Upper lobe of right lung (tissue), 1 donor: ENCODE data around the gene SKOR2. TPM values are rescaled to one million over a fixed set of nuclear protein-coding genes. Genes with fewer than 3 reads are reported as not detected.

Experiments
- ATAC-seq: fragments of 200-7000 bp; cut with Tn5 transposase; one replicate; pipeline ENCODE4 v1.9.1; 2020; ENCODE audit warnings: mild to moderate bottlenecking, moderate library complexity
- DNase-seq: peaks from one replicate; pipeline ENCODE4 v3.0.0-alpha.2; 2020
- H3K27ac ChIP-seq: fragments of 200-600 bp; one replicate; pipeline ENCODE4 v1.8.0; 2022
- H3K27me3 ChIP-seq: fragments of 200-600 bp; one replicate; pipeline ENCODE4 v1.8.0; 2022; ENCODE audit warnings: mild to moderate bottlenecking
- H3K36me3 ChIP-seq: fragments of 200-600 bp; one replicate; pipeline ENCODE4 v1.8.0; 2022
- H3K4me1 ChIP-seq: fragments of 200-600 bp; one replicate; pipeline ENCODE4 v1.8.0; 2022
- H3K4me3 ChIP-seq: fragments of 200-600 bp; one replicate; pipeline ENCODE4 v1.8.0; 2022; ENCODE audit warnings: mild to moderate bottlenecking
- H3K9me3 ChIP-seq: fragments of 200-600 bp; one replicate; pipeline ENCODE4 v1.8.0; 2022
- intact Hi-C: fragments of 100-400 bp; cut with DNase I; formaldehyde crosslinking; loops from one replicate; pipeline ENCODE4 v1.11.0; 2022
- total RNA-seq: library from RNA; stranded (reverse); fragmentation: NEBNext Ultra II Directional; extraction: Animal tissue kit (Norgen Biotek cat#: 25700); gene quantifications from one replicate; pipeline ENCODE4 v1.2.1, GENCODE V29; 2021
- TF ChIP-seq, protein P1 (sequence below): fragments of 200-600 bp; IDR thresholded peaks from one replicate; pipeline ENCODE4 v1.8.0; 2022; ENCODE audit warnings: antibody characterized with exemption
- donor health status: DM: no; HTN: yes; CAD: no; lungs with severe emphysema.

Gene SKOR2
- total RNA-seq, 1 donor from 2014 or later, result not detected

DNA sequence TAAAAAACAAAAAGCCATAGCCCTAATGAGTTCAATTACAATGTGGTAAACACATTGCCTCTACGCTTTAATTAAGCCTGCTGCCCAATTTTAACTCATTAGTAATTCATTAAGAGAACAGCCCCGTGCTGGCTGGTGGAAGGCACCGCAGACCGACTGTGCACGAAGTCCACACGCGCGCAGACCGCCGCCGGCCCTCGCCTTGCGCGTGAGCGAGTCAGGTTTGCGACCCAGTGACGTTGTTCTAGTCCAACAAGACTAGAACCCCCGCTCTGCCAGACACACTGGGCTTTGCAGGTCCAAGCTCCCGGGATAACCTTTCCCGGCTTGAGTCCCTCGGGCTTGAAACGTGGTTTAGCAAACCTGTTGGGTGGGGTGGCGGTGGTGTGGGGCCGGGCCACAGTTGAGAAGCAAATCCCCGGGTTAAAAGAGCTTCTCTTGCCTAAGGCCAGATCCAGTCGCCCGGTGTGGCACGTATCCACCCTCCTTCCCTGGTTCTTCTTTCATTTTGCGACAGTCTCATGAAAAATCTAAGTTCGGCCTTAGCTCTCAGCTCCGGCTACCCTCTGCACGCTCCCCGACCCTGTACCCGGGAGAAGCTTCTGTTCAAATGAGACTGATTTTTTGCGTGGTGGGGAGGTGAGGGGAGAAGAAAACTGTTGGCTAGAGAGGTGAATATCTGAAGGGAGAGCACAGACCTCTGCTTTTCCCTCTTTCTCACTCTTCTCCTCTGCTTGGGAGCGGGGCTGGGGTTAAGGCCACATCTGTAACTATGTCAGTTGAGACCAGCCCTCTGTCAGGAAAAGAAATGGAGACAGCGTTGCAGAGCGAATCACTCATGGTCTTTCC is 11.1 kb upstream of the SKOR2 start:
- DNase-seq (no peak), ATAC-seq (no peak)
- no peaks in the 10 kb centered on the region for H3K9me3 ChIP-seq
- H3K36me3 ChIP-seq, result no peaks in the 10 kb centered on the region
- peaks cover 88% of the 10 kb centered on the region for H3K27me3 ChIP-seq
- H3K4me1 ChIP-seq, result no peaks in the 10 kb centered on the region
- TF ChIP-seq, protein P1, sequence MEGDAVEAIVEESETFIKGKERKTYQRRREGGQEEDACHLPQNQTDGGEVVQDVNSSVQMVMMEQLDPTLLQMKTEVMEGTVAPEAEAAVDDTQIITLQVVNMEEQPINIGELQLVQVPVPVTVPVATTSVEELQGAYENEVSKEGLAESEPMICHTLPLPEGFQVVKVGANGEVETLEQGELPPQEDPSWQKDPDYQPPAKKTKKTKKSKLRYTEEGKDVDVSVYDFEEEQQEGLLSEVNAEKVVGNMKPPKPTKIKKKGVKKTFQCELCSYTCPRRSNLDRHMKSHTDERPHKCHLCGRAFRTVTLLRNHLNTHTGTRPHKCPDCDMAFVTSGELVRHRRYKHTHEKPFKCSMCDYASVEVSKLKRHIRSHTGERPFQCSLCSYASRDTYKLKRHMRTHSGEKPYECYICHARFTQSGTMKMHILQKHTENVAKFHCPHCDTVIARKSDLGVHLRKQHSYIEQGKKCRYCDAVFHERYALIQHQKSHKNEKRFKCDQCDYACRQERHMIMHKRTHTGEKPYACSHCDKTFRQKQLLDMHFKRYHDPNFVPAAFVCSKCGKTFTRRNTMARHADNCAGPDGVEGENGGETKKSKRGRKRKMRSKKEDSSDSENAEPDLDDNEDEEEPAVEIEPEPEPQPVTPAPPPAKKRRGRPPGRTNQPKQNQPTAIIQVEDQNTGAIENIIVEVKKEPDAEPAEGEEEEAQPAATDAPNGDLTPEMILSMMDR, result no peak
- no peak overlapping the region for H3K27ac ChIP-seq
- intact Hi-C loops, result no loop called here
- no peak overlapping the region for H3K4me3 ChIP-seq

DNA sequence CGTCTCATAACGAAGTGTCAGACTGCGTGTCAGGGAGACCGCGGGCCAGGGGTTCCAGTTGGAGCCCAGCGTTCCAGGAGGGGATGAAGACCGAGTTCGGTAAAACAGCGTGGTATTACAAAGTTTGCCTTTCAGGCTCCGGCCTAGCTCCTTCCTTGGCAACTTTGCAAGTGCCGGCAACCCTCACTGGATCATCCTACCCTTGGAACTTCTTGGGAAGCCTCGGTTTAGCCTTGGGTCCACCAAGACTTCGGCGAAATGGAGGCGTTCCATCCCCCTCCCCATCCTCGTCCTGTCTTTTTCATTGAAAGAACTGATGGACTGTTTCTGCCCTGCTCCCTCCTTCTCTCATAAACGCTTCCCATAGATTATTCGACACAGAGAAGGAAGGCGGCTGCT is 10.4 kb upstream of the SKOR2 start:
- Histone ChIP-seq H3K27ac (no peak overlapping the region), H3K36me3 (no peaks in the 10 kb centered on the region), H3K9me3 (no peaks in the 10 kb centered on the region), H3K4me1 (no peaks in the 10 kb centered on the region), H3K4me3 (no peak overlapping the region), H3K27me3 (peaks cover 90% of the 10 kb centered on the region)
- TF ChIP-seq, protein P1, result no peak
- no peak for ATAC-seq
- no peak for DNase-seq
- intact Hi-C loops, result no loop called here

DNA sequence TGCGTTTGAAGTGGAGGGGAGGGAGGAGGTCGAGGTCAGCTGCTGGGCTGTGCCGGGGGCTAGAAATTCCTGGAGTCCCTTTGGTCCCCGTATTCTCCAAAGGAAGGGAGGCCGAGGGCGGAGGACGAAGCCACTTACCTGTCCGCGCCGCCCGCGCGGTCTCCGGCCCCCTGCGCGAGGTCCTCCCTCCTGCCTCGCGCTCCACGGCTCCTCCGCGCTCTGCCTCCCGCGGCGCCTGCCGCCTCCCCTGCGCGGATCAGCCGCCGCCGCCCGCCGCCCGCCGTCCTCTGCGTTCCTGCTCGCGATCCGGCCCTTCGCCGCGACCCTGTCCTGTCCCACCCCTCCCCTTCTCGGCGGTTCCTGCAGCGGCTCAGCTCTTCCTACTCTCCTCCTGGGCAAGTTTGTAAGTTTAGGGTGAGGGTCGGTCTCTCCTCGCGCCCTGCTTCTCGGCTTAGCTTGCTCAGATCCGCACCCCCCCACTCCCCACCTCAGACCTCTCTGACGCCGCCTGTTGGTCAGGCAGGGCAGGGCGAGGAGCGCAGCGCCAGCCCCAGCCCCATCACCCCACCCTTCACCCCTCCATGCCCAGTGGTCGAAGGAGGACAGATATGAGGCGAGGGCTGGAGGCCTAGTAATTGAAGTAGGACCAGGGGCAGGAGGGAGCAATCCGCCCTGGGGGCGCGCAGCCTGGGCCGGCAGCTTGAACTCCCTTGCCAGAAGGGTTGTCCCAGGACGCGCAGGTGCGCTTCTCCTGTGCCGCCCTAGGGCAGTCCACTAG is 9.7 kb upstream of the SKOR2 start:
- Histone ChIP-seq H3K27ac (no peak overlapping the region), H3K27me3 (peaks cover 92% of the 10 kb centered on the region), H3K4me3 (no peak overlapping the region), H3K4me1 (no peaks in the 10 kb centered on the region), H3K9me3 (no peaks in the 10 kb centered on the region), H3K36me3 (no peaks in the 10 kb centered on the region)
- TF ChIP-seq, protein P1, result no peak
- intact Hi-C loops, result no loop called here
- no peak for DNase-seq
- no peak for ATAC-seq

DNA sequence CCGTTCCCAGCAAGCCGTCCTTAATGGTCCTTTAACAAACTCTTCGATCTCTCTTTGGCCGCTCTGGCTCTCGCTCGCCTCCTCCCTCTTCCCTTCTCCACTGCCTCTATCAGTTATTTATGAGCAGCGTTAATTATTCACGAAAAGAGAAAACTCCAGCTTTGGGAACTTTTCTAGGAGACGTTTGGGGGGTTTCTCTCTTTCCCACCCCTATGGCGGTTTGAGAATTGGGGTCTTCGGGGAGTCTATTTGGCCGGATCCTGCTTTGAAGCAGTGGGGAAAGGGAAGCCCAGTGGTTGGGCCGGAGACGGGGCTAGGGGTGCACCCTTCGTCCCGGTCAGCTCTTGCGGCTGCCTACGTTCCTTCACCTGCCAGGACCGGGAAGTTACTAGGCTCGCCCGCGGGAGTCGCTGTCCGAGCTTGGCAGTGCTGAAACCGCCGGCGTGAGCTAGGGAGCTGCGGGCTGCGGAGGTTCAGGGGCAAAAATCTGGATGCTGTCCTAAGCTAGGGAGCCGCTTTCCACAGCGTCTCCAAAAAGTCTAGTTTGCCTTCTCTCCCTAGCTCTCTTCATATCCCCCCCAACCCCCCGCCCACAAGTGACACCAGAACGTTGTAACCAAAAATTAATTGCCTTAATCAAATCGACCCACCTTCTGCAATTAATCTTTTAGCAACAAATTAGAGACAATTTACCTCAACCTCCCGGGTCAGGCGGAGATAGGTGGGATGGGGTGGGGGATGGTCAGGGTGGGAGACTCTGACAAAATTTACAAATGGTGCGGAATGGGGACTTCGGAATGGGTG is 8.9 kb upstream of the SKOR2 start:
- intact Hi-C loops, result no loop called here

More for the DNA sequence above, 8.9 kb upstream of the SKOR2 start:
- DNase-seq (peak; percentile 87), ATAC-seq (peak; percentile 81)
- Histone ChIP-seq H3K36me3 (no peaks in the 10 kb centered on the region), H3K27me3 (peaks cover 94% of the 10 kb centered on the region), H3K4me1 (no peaks in the 10 kb centered on the region), H3K9me3 (no peaks in the 10 kb centered on the region), H3K27ac (no peak overlapping the region), H3K4me3 (no peak overlapping the region)
- TF ChIP-seq, protein P1, result no peak
